IMR-90 (cell line): ENCODE data around the gene TTC31. TPM values are rescaled to one million over a fixed set of nuclear protein-coding genes. Genes with fewer than 3 reads are reported as not detected.

Source experiments
- ATAC-seq: fragments of 200-7000 bp; cut with Tn5 transposase; 2 replicates; pipeline ENCODE4 v1.9.1; 2020; ENCODE audit warnings: low read depth, mild to moderate bottlenecking, moderate library complexity
- BruUV-seq: library from RNA; stranded (reverse); fragments of 400-500 nt; replicated peaks from 2 replicates; lab custom pipeline; 2021; lab: Mats Ljungman, UMichigan
- CTCF ChIA-PET: fragments of 300-600 bp; formaldehyde crosslinking; extraction: SDS; loops from one replicate; lab custom pipeline; 2021; ENCODE audit warnings: antibody characterized with exemption; lab: Yijun Ruan, JAX
- POLR2A ChIA-PET: fragments of 300-600 bp; sonication (Branson Sonifier 250); formaldehyde crosslinking; loops from one replicate; lab custom pipeline; 2022; ENCODE audit warnings: antibody characterized with exemption; ENCODE audit not compliant: unreplicated experiment; lab: Charles Lee
- DNase-seq: peaks from one replicate; pipeline ENCODE4 v3.0.0; 2013
- H2AFZ ChIP-seq: replicated peaks from 2 replicates; pipeline ENCODE3; 2013; ENCODE audit warnings: low read length, mild to moderate bottlenecking; ENCODE audit not compliant: poor library complexity
- H2AK5ac ChIP-seq: 2 replicates; pipeline ENCODE4 v1.6.1; 2013; ENCODE audit warnings: low read depth, low read length, inconsistent platforms
- H2AK9ac ChIP-seq: replicated peaks from 2 replicates; pipeline ENCODE3; 2013; ENCODE audit warnings: mild to moderate bottlenecking, low read depth, low read length, moderate library complexity; ENCODE audit not compliant: poor library complexity
- H2BK120ac ChIP-seq: 2 replicates; pipeline ENCODE4 v1.6.1; 2013; ENCODE audit warnings: low read depth, low read length, inconsistent platforms
- H2BK15ac ChIP-seq: 3 replicates; pipeline ENCODE4 v1.6.1; 2013; ENCODE audit warnings: low read depth, low read length, inconsistent platforms
- H2BK20ac ChIP-seq: 2 replicates; pipeline ENCODE4 v1.6.1; 2013; ENCODE audit warnings: low read depth, mild to moderate bottlenecking, inconsistent platforms, low read length, moderate library complexity
- H2BK5ac ChIP-seq: 2 replicates; pipeline ENCODE4 v1.6.1; 2013; ENCODE audit warnings: mild to moderate bottlenecking, low read depth, low read length, inconsistent platforms; ENCODE audit not compliant: poor library complexity, severe bottlenecking
- H3K14ac ChIP-seq: replicated peaks from 2 replicates; pipeline ENCODE4 v1.6.1; 2013; ENCODE audit warnings: low read depth, low read length, inconsistent platforms
- H3K18ac ChIP-seq: 2 replicates; pipeline ENCODE4 v1.6.1; 2013; ENCODE audit warnings: low read depth, low read length, control low read depth
- H3K23ac ChIP-seq: 2 replicates; pipeline ENCODE4 v1.6.1; 2013; ENCODE audit warnings: low read depth, low read length, inconsistent platforms
- H3K27ac ChIP-seq: 2 replicates; pipeline ENCODE4 v1.5.1; 2013; ENCODE audit warnings: mild to moderate bottlenecking, control low read depth, low read length; ENCODE audit not compliant: insufficient read depth
- H3K27me3 ChIP-seq: 2 replicates; pipeline ENCODE4 v1.6.1; 2013; ENCODE audit warnings: low read length; ENCODE audit not compliant: control insufficient read depth, insufficient read depth
- H3K36me3 ChIP-seq: 2 replicates; pipeline ENCODE4 v1.6.1; 2013; ENCODE audit warnings: low read length, mixed read lengths; ENCODE audit not compliant: control insufficient read depth, insufficient read depth
- H3K4ac ChIP-seq: 2 replicates; pipeline ENCODE4 v1.6.1; 2013; ENCODE audit warnings: low read depth, low read length, inconsistent platforms
- H3K4me1 ChIP-seq: 2 replicates; pipeline ENCODE4 v1.6.1; 2013; ENCODE audit warnings: low read length, mixed read lengths; ENCODE audit not compliant: control insufficient read depth, insufficient read depth
- H3K4me2 ChIP-seq: 2 replicates; pipeline ENCODE4 v1.6.1; 2013; ENCODE audit warnings: low read depth, mild to moderate bottlenecking, control low read depth, low read length, moderate library complexity
- H3K4me3 ChIP-seq: 2 replicates; pipeline ENCODE4 v1.5.1; 2013; ENCODE audit warnings: low read depth, mild to moderate bottlenecking, control low read depth, low read length, moderate library complexity; ENCODE audit not compliant: insufficient read depth
- H3K56ac ChIP-seq: 2 replicates; pipeline ENCODE4 v1.6.1; 2013; ENCODE audit warnings: low read length, inconsistent platforms; ENCODE audit not compliant: insufficient read depth; ENCODE audit errors: extremely low read depth
- H3K79me1 ChIP-seq, 2 experiments: 2 replicates each; pipeline ENCODE4 v1.6.1; 2013; ENCODE audit warnings: low read length in 2 of 2, inconsistent platforms in 1 of 2, low read depth in 1 of 2
- H3K9ac ChIP-seq: 2 replicates; pipeline ENCODE4 v1.6.1; 2013; ENCODE audit warnings: low read depth, low read length, control low read depth
- H3K9me1 ChIP-seq: 2 replicates; pipeline ENCODE4 v1.6.1; 2013; ENCODE audit warnings: low read length, inconsistent platforms; ENCODE audit not compliant: insufficient read depth
- H3K9me3 ChIP-seq: 2 replicates; pipeline ENCODE4 v1.6.1; 2013; ENCODE audit warnings: low read length; ENCODE audit not compliant: control insufficient read depth, insufficient read depth
- H4K20me1 ChIP-seq: 2 replicates; pipeline ENCODE4 v1.6.1; 2013; ENCODE audit warnings: low read length, inconsistent platforms; ENCODE audit not compliant: insufficient read depth
- H4K5ac ChIP-seq: 2 replicates; pipeline ENCODE4 v1.6.1; 2013; ENCODE audit warnings: mild to moderate bottlenecking, low read depth, low read length, control low read depth
- H4K8ac ChIP-seq, 2 experiments: 2 replicates each; pipeline ENCODE4 v1.6.1; 2013; ENCODE audit warnings: low read depth in 2 of 2, low read length in 2 of 2, control low read depth in 1 of 2, inconsistent platforms in 1 of 2
- H4K91ac ChIP-seq: 2 replicates; pipeline ENCODE4 v1.6.1; 2013; ENCODE audit warnings: low read depth, low read length, inconsistent platforms; ENCODE audit not compliant: insufficient read depth
- POLR2A ChIP-seq: IDR thresholded peaks from 2 replicates; pipeline ENCODE4 v1.6.1; 2012; ENCODE audit warnings: mild to moderate bottlenecking, low read depth, low read length
- WGBS, 2 experiments: methylation state at CpG; one replicate each; pipeline versions ENCODE4 v1.1.5 to v1.1.7; 2013; ENCODE audit warnings: missing lambda C conversion rate in 2 of 2; ENCODE audit not compliant: insufficient read length in 1 of 2; ENCODE audit errors: extremely low coverage in 2 of 2; 5-methylcytosine and 5-hydroxymethylcytosine counted together
- dilution Hi-C: fragments of 300-500 bp; cut with HindIII; formaldehyde crosslinking; loops from one replicate; pipeline ENCODE4 v1.14.3; 2018; ENCODE audit warnings: low sequenced_read_pairs; ENCODE audit not compliant: unreplicated experiment
- in situ Hi-C: fragments of 300-500 bp; cut with MboI; formaldehyde crosslinking; loops from 3 replicates; pipeline ENCODE4 v1.14.3; 2019; ENCODE audit warnings: low sequenced_read_pairs, inconsistent platforms, mixed read lengths
- intact Hi-C: fragments of 100-400 bp; cut with micrococcal nuclease; formaldehyde crosslinking; loops from 2 replicates; pipeline ENCODE4 v1.10.0; 2022
- polyA plus RNA-seq, 3 experiments: library from polyadenylated mRNA; depleted of rRNA; stranded (reverse); fragments of >200 nt; gene quantifications; 2 replicates each; pipeline ENCODE4 v1.2.3, GENCODE V29; 2012; ENCODE audit warnings: low replicate concordance in 1 of 3
- total RNA-seq: library from RNA; depleted of rRNA; stranded (reverse); fragments of >200 nt; gene quantifications from 2 replicates; pipeline ENCODE4 v1.2.3, GENCODE V29; 2012
- TF ChIP-seq, protein P1 (sequence below): conservative IDR thresholded peaks from 2 replicates; pipeline ENCODE4 v1.5.1; 2012; ENCODE audit warnings: mild to moderate bottlenecking, low read depth, low read length, improper control_type of control experiment

TTC31 gene
- total and polyA plus RNA-seq, 2 of the 4 experiments (the other 2 are of a cell fraction): 6.3 to 18.8 TPM

DNA sequence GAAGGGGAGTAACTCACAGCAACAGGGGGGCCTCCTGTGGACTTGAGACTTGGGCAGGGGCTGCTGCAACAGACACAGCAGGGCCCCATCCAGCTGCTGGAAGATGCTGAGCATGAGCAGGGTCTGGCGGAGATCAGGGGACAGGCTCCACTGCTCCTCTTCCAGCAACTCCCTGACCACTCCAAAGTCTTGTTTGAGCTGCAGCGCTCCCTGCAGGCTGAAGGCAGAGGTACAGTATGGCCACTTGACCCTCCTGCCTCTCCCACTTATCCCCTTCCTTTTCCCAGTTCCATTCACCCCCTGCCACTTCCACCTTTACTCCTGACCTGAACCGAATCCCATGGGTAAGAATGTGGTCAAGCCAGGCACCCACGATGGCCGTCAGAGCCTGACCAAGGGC, 8.0 kb upstream of the TTC31 start:
- no peaks in the 10 kb centered on the region for H3K9me3 ChIP-seq
- no peak overlapping the region for H4K8ac ChIP-seq
- peaks cover 4% of the 10 kb centered on the region; the same call in 1 of the 2 replicates for H3K4me1 ChIP-seq
- CTCF ChIA-PET: no interaction called here
- no peaks in the 10 kb centered on the region for H3K27me3 ChIP-seq
- peaks cover 4% of the 10 kb centered on the region; the same call in 1 of the 2 replicates for H3K9me1 ChIP-seq
- no peak overlapping the region for H4K5ac ChIP-seq
- no peak overlapping the region for H3K23ac ChIP-seq
- dilution Hi-C loops: no loop called here
- no peaks in the 10 kb centered on the region for H4K20me1 ChIP-seq
- H3K36me3 ChIP-seq: peaks cover 26% of the 10 kb centered on the region
- H3K9ac ChIP-seq: no peak overlapping the region
- no peak overlapping the region for H3K14ac ChIP-seq
- no peak overlapping the region for H2BK120ac ChIP-seq
- WGBS, 2 experiments: 68% methylated on average over 2 of the region's 5 CpGs; no CpG with 5 or more reads in 1 of the 2 experiments
- peak overlapping the region; percentile 55 for H2AK9ac ChIP-seq
- H3K4me2 ChIP-seq: no peak overlapping the region
- H3K18ac ChIP-seq: no peak overlapping the region
- ATAC-seq (no peak), DNase-seq (no peak)
- H3K56ac ChIP-seq: no peak overlapping the region
- H2BK15ac ChIP-seq: no peak overlapping the region
- H3K4ac ChIP-seq: no peak overlapping the region
- no peak overlapping the region for H2BK20ac ChIP-seq
- in situ Hi-C loops: loop anchor here (25.0 kb wide), 1 partner anchor 387 kb away; no protein-coding TSS in a partner anchor
- peaks cover 3 to 48% of the 10 kb centered on the region in 2 experiments; a peak in 3 of 4 replicates for H3K79me1 ChIP-seq
- BruUV-seq: no TSS peak
- no peak overlapping the region for H4K91ac ChIP-seq
- peak overlapping the region; percentile 11 for H2AFZ ChIP-seq
- POLR2A ChIA-PET: no interaction called here
- H2AK5ac ChIP-seq: no peak overlapping the region
- H2BK5ac ChIP-seq: no peak overlapping the region
- intact Hi-C loops: no loop called here
- TF ChIP-seq, protein P1, sequence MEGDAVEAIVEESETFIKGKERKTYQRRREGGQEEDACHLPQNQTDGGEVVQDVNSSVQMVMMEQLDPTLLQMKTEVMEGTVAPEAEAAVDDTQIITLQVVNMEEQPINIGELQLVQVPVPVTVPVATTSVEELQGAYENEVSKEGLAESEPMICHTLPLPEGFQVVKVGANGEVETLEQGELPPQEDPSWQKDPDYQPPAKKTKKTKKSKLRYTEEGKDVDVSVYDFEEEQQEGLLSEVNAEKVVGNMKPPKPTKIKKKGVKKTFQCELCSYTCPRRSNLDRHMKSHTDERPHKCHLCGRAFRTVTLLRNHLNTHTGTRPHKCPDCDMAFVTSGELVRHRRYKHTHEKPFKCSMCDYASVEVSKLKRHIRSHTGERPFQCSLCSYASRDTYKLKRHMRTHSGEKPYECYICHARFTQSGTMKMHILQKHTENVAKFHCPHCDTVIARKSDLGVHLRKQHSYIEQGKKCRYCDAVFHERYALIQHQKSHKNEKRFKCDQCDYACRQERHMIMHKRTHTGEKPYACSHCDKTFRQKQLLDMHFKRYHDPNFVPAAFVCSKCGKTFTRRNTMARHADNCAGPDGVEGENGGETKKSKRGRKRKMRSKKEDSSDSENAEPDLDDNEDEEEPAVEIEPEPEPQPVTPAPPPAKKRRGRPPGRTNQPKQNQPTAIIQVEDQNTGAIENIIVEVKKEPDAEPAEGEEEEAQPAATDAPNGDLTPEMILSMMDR: peak; percentile 26; the same call in 1 of the 2 replicates
- no peak for TF ChIP-seq POLR2A
- no peak overlapping the region for H3K27ac ChIP-seq
- H3K4me3 ChIP-seq: no peak overlapping the region
